Activated CD8-positive, alpha-beta T cell treated with anti-CD3 and anti-CD28 coated beads for 36 hours (primary cell): ENCODE results near the gene ZNF611. TPM values are rescaled to one million over a fixed set of nuclear protein-coding genes. Genes with fewer than 3 reads are reported as not detected.

Experiments used
- ATAC-seq: fragments of 200-7000 bp; cut with Tn5 transposase; one replicate; pipeline ENCODE4 v1.10.0; 2021; ENCODE audit warnings: mild to moderate bottlenecking, moderate library complexity
- CTCF ChIA-PET: fragments of 350-600 bp; sonication (Branson Sonifier 250); formaldehyde crosslinking; loops from one replicate; lab custom pipeline; 2021; ENCODE audit warnings: antibody characterized with exemption; lab: Charles Lee
- POLR2A ChIA-PET: fragments of 350-600 bp; sonication (Branson Sonifier 250); formaldehyde crosslinking; loops from one replicate; lab custom pipeline; 2021; ENCODE audit warnings: antibody characterized with exemption; lab: Charles Lee
- DNase-seq: peaks from one replicate; pipeline ENCODE4 v3.0.0-alpha.2; 2020
- H3K27ac Mint-ChIP-seq: one replicate; pipeline ENCODE4 v1.8.0; 2021; ENCODE audit warnings: mild to moderate bottlenecking, mixed read lengths
- H3K27me3 Mint-ChIP-seq: one replicate; pipeline ENCODE4 v1.8.0; 2021; ENCODE audit warnings: mixed read lengths
- H3K36me3 Mint-ChIP-seq: one replicate; pipeline ENCODE4 v1.8.0; 2021; ENCODE audit warnings: low read depth, mixed read lengths
- H3K4me1 Mint-ChIP-seq: one replicate; pipeline ENCODE4 v1.8.0; 2021; ENCODE audit warnings: low read depth, mixed read lengths
- H3K4me3 Mint-ChIP-seq: one replicate; pipeline ENCODE4 v1.8.0; 2021; ENCODE audit warnings: mild to moderate bottlenecking, moderate library complexity, mixed read lengths
- H3K9me3 Mint-ChIP-seq: one replicate; pipeline ENCODE4 v1.8.0; 2021; ENCODE audit warnings: mixed read lengths
- intact Hi-C: fragments of 100-400 bp; cut with micrococcal nuclease; formaldehyde crosslinking; loops from one replicate; pipeline ENCODE4 v1.10.0; 2022
- total RNA-seq, 2 experiments: library from RNA; stranded (reverse); gene quantifications; one replicate each; pipeline ENCODE4 v1.2.3, GENCODE V29; 2021
- TF ChIP-seq, protein P1 (sequence below): fragments of 200-600 bp; IDR thresholded peaks from one replicate; pipeline ENCODE4 v1.8.0; 2022; ENCODE audit warnings: antibody characterized with exemption, mild to moderate bottlenecking

The ZNF611 gene
- total RNA-seq, 2 experiments from 2014 or later: 18.4 to 20.9 TPM

DNA sequence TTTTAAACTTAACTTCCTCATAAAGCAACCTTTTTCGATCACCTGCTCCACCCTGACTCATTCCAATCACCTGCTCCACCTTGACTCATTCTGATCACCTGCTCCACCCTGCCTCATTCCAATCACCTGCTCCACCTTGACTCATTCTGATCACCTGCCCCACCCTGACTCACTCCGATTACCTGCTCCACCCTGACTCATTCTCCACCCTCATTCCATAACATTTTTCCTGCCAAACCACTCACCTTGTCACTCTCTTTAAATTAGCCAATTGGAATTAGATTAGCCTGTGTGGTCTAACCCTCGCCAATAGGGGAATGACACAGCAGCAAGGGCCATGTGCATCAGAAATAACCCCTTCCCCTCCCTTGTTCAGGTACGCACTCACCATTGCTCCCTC, 64.8 kb downstream of the ZNF611 start:
- Mint-ChIP-seq H3K9me3 (no peaks in the 10 kb centered on the region), H3K4me3 (no peak overlapping the region), H3K27me3 (no peaks in the 10 kb centered on the region), H3K4me1 (peaks cover 17% of the 10 kb centered on the region), H3K27ac (no peak overlapping the region), H3K36me3 (peaks cover 36% of the 10 kb centered on the region)
- TF ChIP-seq, protein P1, sequence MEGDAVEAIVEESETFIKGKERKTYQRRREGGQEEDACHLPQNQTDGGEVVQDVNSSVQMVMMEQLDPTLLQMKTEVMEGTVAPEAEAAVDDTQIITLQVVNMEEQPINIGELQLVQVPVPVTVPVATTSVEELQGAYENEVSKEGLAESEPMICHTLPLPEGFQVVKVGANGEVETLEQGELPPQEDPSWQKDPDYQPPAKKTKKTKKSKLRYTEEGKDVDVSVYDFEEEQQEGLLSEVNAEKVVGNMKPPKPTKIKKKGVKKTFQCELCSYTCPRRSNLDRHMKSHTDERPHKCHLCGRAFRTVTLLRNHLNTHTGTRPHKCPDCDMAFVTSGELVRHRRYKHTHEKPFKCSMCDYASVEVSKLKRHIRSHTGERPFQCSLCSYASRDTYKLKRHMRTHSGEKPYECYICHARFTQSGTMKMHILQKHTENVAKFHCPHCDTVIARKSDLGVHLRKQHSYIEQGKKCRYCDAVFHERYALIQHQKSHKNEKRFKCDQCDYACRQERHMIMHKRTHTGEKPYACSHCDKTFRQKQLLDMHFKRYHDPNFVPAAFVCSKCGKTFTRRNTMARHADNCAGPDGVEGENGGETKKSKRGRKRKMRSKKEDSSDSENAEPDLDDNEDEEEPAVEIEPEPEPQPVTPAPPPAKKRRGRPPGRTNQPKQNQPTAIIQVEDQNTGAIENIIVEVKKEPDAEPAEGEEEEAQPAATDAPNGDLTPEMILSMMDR: no peak
- DNase-seq: no peak
- ChIA-PET CTCF (no interaction called here), POLR2A (no interaction called here)
- no peak for ATAC-seq
- intact Hi-C loops: no loop called here

DNA sequence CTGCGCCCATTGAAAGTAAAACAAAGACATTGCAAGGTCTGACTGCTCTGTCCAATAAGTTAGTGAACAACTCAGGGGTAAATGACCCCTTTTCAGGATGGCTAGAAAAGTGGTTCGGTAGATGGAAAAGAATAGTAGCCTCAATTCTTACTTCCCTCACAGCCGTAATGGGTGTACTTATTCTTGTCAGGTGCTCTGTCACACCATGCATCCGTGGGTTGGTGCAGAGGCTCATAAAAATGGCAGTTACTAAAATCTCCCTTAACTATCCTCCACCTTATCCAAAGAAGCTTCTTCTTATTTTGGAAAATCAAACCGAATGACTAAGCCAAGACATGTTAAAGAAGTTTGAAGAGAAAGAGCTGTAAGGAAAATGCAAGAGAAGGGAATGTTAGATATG, 65.3 kb downstream of the ZNF611 start:
- TF ChIP-seq, protein P1: no peak
- Mint-ChIP-seq H3K4me1 (peaks cover 15% of the 10 kb centered on the region), H3K27ac (no peak overlapping the region), H3K4me3 (no peak overlapping the region), H3K36me3 (peaks cover 33% of the 10 kb centered on the region), H3K27me3 (no peaks in the 10 kb centered on the region), H3K9me3 (no peaks in the 10 kb centered on the region)
- intact Hi-C loops: no loop called here
- DNase-seq (no peak), ATAC-seq (no peak)
- ChIA-PET CTCF (no interaction called here), POLR2A (no interaction called here)

DNA sequence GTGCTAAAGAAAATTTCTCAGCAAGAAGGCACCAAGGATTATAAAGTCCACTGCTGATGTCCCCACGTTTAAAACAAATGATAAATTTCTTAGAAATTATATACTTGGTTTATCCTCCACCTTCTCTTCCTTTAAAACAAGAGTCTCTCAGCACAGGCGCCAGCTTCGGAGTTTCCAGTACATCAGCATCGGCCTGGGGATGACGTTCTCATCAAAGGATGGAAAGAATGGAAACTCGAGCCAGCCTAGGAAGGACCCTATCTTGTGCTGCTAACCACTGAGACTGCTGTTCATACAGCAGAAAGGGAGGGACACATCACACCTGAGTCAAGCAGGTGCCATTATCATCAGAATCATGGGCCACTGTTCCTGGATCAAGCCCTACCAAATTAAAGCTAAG, 66.9 kb downstream of the ZNF611 start:
- CTCF ChIA-PET: no interaction called here
- Mint-ChIP-seq H3K4me1 (peaks cover 9% of the 10 kb centered on the region), H3K9me3 (no peaks in the 10 kb centered on the region), H3K4me3 (no peak overlapping the region), H3K27me3 (no peaks in the 10 kb centered on the region), H3K27ac (no peak overlapping the region), H3K36me3 (peaks cover 34% of the 10 kb centered on the region)
- ATAC-seq (no peak), DNase-seq (no peak)
- POLR2A ChIA-PET: interaction anchor here (1.0 kb wide), 1 partner anchor 14 kb away, joined by 5 read pairs; no protein-coding TSS in a partner anchor
- TF ChIP-seq, protein P1: no peak
- intact Hi-C loops: no loop called here

DNA sequence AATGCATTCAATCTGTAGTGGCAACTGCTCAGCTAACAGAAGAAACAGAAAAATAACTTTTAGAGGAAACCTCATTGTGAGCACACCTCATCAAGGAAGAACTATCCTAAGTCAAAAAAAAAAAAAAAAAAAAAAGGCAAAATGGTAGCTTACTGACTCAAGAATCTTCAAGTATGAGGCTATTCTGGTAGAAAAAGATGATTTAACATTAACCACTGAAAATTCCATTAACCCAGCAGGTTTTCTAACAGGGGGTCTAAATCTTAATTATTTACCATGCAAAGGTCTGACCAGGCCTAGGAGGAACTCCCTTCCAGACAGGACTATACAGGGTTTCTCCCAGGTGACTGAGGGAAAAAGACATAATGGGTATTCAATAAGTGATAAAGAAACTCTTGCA, 68.3 kb downstream of the ZNF611 start:
- DNase-seq (no peak), ATAC-seq (no peak)
- peaks cover 36% of the 10 kb centered on the region for H3K36me3 Mint-ChIP-seq
- no peak overlapping the region for H3K27ac Mint-ChIP-seq
- H3K4me3 Mint-ChIP-seq: no peak overlapping the region
- TF ChIP-seq, protein P1: no peak
- no peaks in the 10 kb centered on the region for H3K27me3 Mint-ChIP-seq
- peaks cover 15% of the 10 kb centered on the region for H3K4me1 Mint-ChIP-seq
- H3K9me3 Mint-ChIP-seq: no peaks in the 10 kb centered on the region
- intact Hi-C loops: no loop called here
- ChIA-PET CTCF (no interaction called here), POLR2A (interaction anchor here (0.6 kb wide), 1 partner anchor 141 kb away, joined by 4 read pairs; no protein-coding TSS in a partner anchor)

DNA sequence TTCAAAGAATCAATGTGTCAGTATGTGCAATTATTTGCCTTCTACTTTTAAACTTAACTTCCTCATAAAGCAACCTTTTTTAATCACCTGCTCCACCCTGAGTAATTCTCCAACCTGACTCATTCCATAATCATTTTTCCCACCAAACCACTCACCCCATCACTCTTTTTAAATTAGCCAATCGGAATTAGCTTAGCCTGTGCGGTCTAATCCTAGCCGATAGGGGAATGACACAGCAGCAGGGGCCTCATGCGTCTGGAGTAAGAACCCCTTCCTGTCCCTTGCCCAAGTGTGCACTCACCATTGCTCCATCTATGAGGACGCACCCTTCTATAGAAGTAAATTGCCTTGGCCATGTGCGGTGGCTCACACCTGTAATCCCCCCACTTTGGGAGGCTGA, 69.3 kb downstream of the ZNF611 start:
- Mint-ChIP-seq H3K27ac (peak overlapping the region; percentile 28), H3K9me3 (no peaks in the 10 kb centered on the region), H3K4me3 (no peak overlapping the region), H3K27me3 (no peaks in the 10 kb centered on the region), H3K4me1 (peaks cover 12% of the 10 kb centered on the region), H3K36me3 (peaks cover 36% of the 10 kb centered on the region)
- intact Hi-C loops: no loop called here
- ATAC-seq: no peak
- TF ChIP-seq, protein P1: no peak
- POLR2A ChIA-PET: no interaction called here
- CTCF ChIA-PET: no interaction called here
- DNase-seq: no peak
